ENCODE measurements around the gene COA3. TPM values are rescaled to one million over a fixed set of nuclear protein-coding genes. Genes with fewer than 3 reads are reported as not detected.
A peak's percentile ranks its signal among the peaks of the same experiment; 100 is the strongest.

Gene COA3
- total RNA-seq, 1 donor from 2014 or later = 98.6 TPM

DNA sequence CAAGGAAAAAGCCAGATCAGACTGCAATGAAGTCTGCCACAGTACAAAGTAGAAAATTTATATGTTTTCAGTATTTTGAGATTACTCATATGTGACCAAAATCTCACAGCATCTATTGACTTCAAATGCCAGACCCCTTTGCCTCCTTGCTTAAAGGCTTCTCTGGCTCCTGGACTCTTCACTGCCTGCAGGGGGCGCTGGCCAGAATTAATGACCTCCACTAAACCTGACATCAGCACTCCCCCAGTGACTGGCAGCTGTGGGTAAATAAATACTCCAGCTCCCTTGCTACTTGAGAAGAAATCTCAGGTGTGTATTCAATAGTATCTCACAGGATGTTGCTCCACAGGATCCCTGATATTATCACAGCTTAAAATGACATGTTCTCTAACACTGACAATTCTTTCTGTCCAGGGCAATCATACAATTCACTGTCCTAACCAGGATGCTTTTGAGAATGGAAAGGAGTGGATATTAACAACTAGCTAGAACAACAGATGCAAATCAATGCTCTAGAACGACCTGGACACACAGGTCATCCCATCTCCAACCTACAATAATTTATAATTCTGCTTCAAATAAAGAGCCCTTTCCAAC is 21.5 kb upstream of the COA3 start:
- FAIRE-seq (no peak), DNase-seq (ENCODE audit: low spot score in 2 of 2) (no peak)

DNA sequence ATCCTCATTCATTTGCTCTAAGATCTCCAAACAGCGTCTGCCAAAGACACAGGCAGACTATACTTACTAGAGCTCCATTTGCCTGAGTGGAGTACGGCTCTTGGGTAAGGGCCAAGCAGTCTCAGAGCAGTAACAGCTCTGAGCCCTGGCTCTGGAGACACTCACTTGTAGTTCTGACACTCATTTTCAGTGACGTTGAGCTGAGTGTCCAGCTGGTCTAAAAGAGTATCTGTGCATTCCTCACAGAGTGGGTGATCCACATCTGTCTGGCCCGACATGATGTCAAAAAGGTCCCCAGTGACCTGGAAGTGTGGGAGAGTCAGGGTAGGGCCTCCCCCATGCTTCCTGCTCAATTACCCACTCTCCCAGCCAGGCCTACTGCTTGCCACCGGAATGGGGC is 19.9 kb upstream of the COA3 start:
- FAIRE-seq (no peak), DNase-seq (ENCODE audit: low spot score in 2 of 2) (no peak)

DNA sequence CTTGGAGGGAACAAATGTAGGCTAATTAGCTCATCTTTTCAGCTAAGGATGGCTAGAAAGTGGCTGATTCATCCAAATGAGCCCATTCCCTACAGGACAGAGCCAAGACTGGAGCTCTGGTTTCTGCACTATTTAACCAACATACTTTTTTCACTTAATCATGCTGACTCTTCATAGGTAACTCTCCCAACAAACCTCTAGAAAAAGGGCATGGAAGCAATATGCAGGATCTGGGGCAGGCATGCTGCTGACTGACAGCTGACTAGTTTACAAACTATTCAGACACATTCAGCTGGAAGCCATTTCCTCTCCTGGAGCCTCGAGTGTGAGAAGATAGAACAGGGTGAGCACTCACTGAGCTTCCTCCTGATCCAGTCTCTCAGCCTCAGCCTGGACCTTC is 19.4 kb upstream of the COA3 start:
- no peak for DNase-seq (ENCODE audit: low spot score in 2 of 2)
- no peak for FAIRE-seq

GRCh38 chr17:42814633-42815399 is 16.3 kb upstream of the COA3 start:
- FAIRE-seq (no peak), DNase-seq (ENCODE audit: low spot score in 2 of 2) (no peak)

- no peak for FAIRE-seq
- DNase-seq (ENCODE audit: low spot score in 2 of 2) = peak in 1 of 2 donors; percentile 54
These were observed 10.7 kb upstream of the COA3 start for GRCh38 chr17:42809250-42809649.

DNA sequence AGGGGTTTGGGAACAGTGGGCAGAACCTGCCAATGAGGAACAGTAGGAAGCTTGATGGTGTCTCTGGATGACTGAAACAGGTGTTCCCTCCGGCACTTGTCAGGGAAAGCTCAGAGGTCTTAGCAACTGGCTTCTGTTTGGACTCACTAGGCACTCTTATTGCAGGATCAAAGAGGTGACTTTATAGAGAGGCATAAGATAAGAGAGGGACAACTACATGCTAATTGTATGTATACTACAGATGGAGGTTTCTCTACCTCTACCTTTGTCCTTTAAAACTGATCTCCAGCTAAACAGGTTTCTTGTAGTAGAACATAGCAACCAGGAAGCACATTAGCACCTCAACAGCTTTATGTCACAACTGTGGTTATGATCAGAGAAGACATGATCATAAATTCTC is 7.7 kb upstream of the COA3 start:
- no peak for FAIRE-seq
- no peak for DNase-seq (ENCODE audit: low spot score in 2 of 2)

DNA sequence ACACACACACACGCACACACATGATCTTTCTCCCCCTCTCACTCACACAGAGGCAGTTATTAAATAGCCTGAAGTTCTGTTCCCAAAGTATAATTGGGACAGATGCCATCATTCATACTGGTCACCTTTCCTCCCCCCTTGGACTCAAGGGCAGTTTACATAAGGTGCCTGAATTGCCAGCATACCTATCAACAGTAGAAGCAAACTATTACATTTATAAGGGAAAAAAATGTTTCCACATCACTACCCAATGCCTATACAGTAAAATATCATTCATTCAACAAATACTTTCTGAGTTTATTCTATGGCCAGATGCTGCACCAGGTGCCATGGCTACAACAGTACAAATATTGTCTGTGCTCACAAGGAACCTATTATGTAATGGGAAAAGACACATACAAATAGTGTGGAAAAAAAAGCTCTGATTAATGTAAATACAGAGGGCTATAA is 6.4 kb upstream of the COA3 start:
- FAIRE-seq = no peak
- no peak for DNase-seq (ENCODE audit: low spot score in 2 of 2)

- FAIRE-seq (no peak), DNase-seq (ENCODE audit: low spot score in 2 of 2) (no peak)
These were observed 4.8 kb upstream of the COA3 start for GRCh38 chr17:42803074-42803883.

DNA sequence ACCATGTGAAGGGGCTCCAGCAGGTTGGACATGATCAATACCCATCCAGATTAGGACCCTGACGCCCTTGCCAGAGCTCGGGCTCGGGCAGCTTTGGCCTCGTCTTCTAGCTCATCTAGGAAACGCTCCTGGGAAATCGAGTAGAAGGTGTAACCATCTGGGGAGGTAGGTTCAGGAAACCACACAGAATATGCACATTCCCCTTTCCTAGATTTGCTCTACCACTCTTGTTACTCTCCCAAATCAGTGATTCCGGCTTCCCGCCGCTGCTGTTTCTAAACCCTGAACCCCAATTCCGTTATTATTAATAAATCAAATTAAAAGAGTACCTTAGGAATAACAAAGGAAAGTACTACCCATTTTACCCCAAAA is 507 bp downstream of the COA3 start:
- DNase-seq (ENCODE audit: low spot score in 2 of 2) (no peak), FAIRE-seq (no peak)

GRCh38 chr17:42797067-42798007 is 1.2 kb downstream of the COA3 start:
- DNase-seq (ENCODE audit: low spot score in 2 of 2) (no peak), FAIRE-seq (no peak)

DNA sequence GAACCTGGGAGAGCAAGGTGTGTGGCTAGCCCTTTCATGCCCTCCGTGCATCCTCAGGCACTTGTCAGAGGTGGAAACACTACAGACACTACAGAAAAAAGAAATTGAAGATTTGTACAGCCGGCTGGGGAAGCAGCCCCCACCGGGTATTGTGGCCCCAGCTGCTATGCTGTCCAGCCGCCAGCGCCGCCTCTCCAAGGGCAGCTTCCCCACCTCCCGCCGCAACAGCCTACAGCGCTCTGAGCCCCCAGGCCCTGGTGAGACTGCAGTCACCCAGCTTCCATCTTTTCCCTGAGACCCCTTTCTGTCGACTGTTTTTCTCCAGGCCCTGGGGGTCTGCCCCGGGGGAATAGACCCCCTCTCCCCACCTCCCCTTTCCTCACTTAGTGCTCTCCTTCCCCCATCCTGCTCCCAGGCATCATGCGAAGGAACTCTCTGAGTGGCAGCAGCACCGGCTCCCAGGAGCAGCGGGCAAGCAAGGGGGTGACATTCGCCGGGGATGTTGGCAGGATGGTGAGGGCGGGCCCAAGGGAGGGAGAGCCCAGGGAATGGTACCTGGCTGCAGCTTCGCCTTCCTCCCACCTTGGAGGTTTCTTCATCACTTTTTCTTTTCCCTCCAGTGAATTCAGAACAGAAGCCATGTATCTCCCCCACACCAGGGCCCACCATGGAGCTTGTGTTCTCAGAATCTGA is 2.3 kb downstream of the COA3 start:
- FAIRE-seq = no peak
- no peak for DNase-seq (ENCODE audit: low spot score in 2 of 2)

DNA sequence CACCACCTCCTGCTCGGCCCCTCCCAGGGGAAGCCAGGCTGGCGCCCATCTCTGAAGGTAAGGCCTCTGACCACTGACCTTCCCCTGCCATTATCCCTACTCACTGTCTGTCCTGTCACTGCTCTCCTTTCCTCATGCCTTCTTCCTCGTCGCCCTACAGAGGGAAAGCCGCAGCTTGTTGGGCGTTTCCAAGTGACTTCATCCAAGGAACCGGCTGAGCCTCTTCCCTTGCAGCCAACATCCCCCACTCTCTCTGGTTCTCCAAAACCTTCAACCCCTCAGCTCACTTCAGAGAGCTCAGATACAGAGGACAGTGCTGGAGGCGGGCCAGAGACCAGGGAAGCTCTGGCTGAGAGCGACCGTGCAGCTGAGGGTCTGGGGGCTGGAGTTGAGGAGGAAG is 3.0 kb downstream of the COA3 start:
- no peak for FAIRE-seq
- no peak for DNase-seq (ENCODE audit: low spot score in 2 of 2)

DNA sequence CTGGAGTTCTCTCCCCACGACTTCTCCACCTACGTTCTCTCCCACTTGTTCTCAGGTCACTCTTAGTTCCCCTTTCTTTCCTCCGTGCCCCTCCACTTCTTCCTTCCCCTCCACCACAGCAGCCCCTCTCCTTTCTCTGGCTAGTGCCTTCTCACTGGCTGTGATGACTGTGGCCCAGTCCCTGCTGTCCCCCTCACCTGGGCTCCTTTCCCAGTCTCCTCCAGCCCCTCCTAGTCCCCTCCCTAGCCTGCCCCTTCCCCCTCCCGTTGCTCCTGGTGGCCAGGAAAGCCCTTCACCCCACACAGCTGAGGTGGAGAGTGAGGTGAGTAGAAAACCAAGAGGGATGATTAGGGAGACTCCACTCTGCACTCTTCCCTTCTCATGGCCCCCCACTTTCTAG is 3.4 kb downstream of the COA3 start:
- no peak for DNase-seq (ENCODE audit: low spot score in 2 of 2)
- FAIRE-seq = no peak

GRCh38 chr17:42792545-42792944 is 6.0 kb downstream of the COA3 start:
- no peak for FAIRE-seq
- no peak for DNase-seq (ENCODE audit: low spot score in 2 of 2)

GRCh38 chr17:42791948-42792347 is 6.6 kb downstream of the COA3 start:
- FAIRE-seq (no peak), DNase-seq (ENCODE audit: low spot score in 2 of 2) (no peak)

DNA sequence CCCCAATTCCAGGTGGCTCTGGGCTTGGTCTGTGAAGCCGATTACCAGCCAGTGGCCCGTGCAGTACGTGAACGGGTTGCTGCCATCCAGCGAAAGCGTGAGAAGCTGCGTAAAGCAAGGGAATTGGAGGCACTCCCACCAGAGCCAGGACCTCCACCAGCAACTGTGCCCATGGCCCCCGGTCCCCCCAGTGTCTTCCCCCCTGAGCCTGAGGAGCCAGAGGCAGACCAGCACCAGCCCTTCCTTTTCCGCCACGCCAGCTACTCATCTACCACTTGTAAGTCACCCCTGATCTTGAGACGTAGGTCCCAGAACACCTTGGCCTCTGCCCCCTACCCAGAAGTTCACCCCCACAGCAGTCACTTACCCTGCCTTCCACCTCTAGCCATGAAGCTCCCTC is 11.2 kb downstream of the COA3 start:
- no peak for FAIRE-seq
- DNase-seq (ENCODE audit: low spot score in 2 of 2) = no peak

GRCh38 chr17:42784811-42785592 is 13.5 kb downstream of the COA3 start:
- DNase-seq (ENCODE audit: low spot score in 2 of 2) (no peak), FAIRE-seq (no peak)

GRCh38 chr17:42784409-42784808 is 14.1 kb downstream of the COA3 start:
- FAIRE-seq (no peak), DNase-seq (ENCODE audit: low spot score in 2 of 2) (no peak)

DNA sequence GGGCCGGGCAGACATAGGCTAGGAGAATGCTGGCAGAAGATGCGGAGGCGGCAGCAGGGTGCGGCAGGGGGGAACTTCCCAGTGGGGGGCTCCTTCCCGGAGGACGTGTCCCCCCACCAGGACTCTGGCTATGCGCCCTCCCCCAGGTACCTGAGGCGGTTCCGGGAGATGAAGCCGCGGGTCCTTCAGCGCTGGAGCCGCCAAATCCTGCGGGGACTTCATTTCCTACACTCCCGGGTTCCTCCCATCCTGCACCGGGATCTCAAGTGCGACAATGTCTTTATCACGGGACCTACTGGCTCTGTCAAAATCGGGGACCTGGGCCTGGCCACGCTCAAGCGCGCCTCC is 14.7 kb downstream of the COA3 start:
- FAIRE-seq (no peak), DNase-seq (ENCODE audit: low spot score in 2 of 2) (no peak)
